ENCODE data around the gene SLC22A5.
A peak's percentile ranks its signal among the peaks of the same experiment; 100 is the strongest.
"Not testable (repeated sequence)": the region's sequence is repeated elsewhere in the genome, so short reads cannot be mapped to it uniquely, and the experiment has no call there.

The SLC22A5 gene

DNA sequence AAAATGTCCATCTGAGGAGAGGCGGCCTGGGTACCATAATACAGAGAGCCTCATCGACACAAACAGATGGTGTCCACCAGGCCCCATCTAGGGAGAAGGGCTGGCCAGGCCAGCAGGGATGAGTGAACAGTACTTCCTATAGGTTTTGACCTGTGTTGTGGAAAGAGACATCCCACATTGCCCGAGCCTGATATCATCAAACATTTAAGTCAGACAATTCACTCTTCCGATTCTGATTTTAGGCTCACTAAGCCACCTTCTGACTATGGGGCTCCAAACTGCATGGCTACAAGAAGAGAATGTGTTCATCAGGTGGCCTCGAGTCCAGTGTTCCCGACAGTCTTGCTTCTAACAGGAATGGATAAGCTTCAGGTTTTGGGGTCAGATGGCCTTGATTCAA is 38.9 kb downstream of the SLC22A5 start:
- Histone ChIP-seq H3K9me3 (ENCODE audit: control insufficient read depth in 2 of 2, low read length in 2 of 2) (no peaks in the 10 kb centered on the region), H3K4me1 (ENCODE audit: control insufficient read depth in 2 of 2, insufficient read depth in 2 of 2, low read length in 2 of 2) (peaks cover 20 to 24% of the 10 kb centered on the region in 2 donors), H3K27ac (ENCODE audit: low read depth in 2 of 2, low read length in 2 of 2) (peak overlapping the region in 1 of 2 donors; percentile 7), H3K36me3 (ENCODE audit: control insufficient read depth in 2 of 2, insufficient read depth in 2 of 2, low read length in 2 of 2) (no peaks in the 10 kb centered on the region), H3K4me3 (ENCODE audit: low read length in 2 of 2) (no peak overlapping the region), H3K9ac (ENCODE audit: low read depth in 1 of 2, low read length in 2 of 2) (no peak overlapping the region), H3K27me3 (ENCODE audit: control insufficient read depth in 2 of 2, insufficient read depth in 2 of 2, low read length in 2 of 2) (no peaks in the 10 kb centered on the region)

GRCh38 chr5:132408965-132409364 is 39.5 kb downstream of the SLC22A5 start:
- Histone ChIP-seq H3K4me1 (ENCODE audit: control insufficient read depth in 2 of 2, insufficient read depth in 2 of 2, low read length in 2 of 2) (peaks cover 24 to 25% of the 10 kb centered on the region in 2 donors), H3K27ac (ENCODE audit: low read depth in 2 of 2, low read length in 2 of 2) (peak overlapping the region in 1 of 2 donors; percentile 99)

DNA sequence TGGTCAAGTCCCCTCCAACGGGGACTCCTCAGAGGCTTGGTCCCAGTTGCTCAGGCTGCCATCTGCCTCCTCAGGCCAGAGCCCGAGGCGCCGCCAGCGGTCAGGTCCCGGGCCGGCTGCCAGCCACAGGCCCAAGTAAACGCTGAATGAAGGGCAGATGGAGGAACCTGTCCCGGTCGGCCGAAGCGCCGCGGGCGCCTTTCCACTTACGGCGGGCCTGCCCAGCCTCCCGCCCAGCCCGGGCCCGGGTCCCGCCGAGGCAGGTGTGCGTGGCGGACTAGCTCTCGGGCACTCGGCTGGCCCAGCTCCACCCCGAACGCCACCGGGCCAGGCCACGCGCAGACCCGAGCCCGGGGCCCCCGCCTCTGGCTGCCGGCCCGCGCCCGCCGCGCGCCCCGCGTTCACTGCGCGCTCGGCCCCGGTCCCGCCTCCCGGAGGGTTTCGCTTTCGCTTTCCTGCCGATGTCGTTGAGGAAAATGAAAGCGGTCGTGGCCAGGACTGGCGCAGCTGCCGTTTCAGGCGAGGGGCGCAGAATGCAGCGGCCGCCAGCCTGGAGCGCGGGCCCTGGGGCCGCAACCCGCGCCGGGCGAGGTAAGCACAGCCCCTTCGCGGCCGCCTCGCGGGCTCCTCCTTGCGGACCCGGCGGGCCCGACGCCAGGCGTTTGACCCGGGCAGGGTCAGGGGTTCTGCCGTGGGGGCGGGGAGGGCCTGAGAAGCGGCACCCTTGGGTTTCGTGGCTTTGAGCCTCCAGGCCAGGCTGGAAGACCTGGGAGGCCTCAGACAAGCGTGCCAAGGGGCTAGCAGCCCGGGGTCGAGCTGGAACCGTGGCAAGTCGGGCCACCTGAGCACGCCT is 41.2 kb downstream of the SLC22A5 start:
- Histone ChIP-seq H3K27me3 (ENCODE audit: control insufficient read depth in 2 of 2, insufficient read depth in 2 of 2, low read length in 2 of 2) (no peaks in the 10 kb centered on the region), H3K4me1 (ENCODE audit: control insufficient read depth in 2 of 2, insufficient read depth in 2 of 2, low read length in 2 of 2) (peaks cover 36 to 41% of the 10 kb centered on the region in 2 donors), H3K9me3 (ENCODE audit: control insufficient read depth in 2 of 2, low read length in 2 of 2) (no peaks in the 10 kb centered on the region), H3K36me3 (ENCODE audit: control insufficient read depth in 2 of 2, insufficient read depth in 2 of 2, low read length in 2 of 2) (no peaks in the 10 kb centered on the region), H3K9ac (ENCODE audit: low read depth in 1 of 2, low read length in 2 of 2) (peak overlapping the region; percentile 95 to 100), H3K27ac (ENCODE audit: low read depth in 2 of 2, low read length in 2 of 2) (peak overlapping the region; percentile 99), H3K4me3 (ENCODE audit: low read length in 2 of 2) (peak overlapping the region; percentile 79 to 94)

More at GRCh38 chr5:132408965-132409364, 39.5 kb downstream of the SLC22A5 start:
- Histone ChIP-seq H3K27me3 (ENCODE audit: control insufficient read depth in 2 of 2, insufficient read depth in 2 of 2, low read length in 2 of 2) (no peaks in the 10 kb centered on the region), H3K36me3 (ENCODE audit: control insufficient read depth in 2 of 2, insufficient read depth in 2 of 2, low read length in 2 of 2) (no peaks in the 10 kb centered on the region), H3K9ac (ENCODE audit: low read depth in 1 of 2, low read length in 2 of 2) (no peak overlapping the region), H3K4me3 (ENCODE audit: low read length in 2 of 2) (no peak overlapping the region), H3K9me3 (ENCODE audit: control insufficient read depth in 2 of 2, low read length in 2 of 2) (no peaks in the 10 kb centered on the region)

DNA sequence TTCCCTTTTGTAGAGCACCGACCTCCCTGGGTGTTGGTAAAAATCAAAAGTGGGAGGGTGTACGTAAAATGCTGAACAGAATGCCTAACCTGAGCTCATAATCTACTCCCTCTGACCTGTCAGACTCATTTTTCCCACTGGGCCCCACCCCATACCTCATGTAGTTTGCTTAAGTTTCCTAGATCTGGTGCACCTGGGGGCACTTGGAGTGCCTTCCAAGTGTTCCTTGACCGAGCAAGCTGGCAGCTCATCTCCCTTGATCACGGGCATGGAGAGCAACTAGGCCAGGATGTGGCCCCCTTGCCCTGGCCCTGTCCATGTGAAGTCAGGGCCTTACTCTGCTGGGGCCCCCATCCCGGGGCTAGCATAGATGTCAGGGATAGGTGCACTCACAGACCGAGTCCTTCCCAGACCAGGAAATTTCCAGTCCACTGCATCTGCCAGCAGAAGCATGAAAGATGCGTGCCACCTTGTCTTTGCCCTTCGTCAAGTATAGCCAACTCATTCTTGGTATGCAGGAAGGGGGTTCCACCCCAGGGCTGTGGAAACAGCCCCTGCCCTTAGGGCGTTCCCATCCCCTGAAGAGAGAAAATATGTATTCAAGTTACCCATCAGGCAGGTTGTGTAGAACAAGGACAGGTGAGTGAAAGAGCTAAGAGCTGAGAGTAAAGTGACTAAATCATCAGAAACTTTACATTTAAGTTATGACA is 41.9 kb downstream of the SLC22A5 start:
- peaks cover 38 to 44% of the 10 kb centered on the region in 2 donors for H3K4me1 ChIP-seq (ENCODE audit: control insufficient read depth in 2 of 2, insufficient read depth in 2 of 2, low read length in 2 of 2)
- H3K4me3 ChIP-seq (ENCODE audit: low read length in 2 of 2), result peak overlapping the region; percentile 79 to 94
- peak overlapping the region; percentile 95 to 100 for H3K9ac ChIP-seq (ENCODE audit: low read depth in 1 of 2, low read length in 2 of 2)
- no peaks in the 10 kb centered on the region for H3K36me3 ChIP-seq (ENCODE audit: control insufficient read depth in 2 of 2, insufficient read depth in 2 of 2, low read length in 2 of 2)
- no peaks in the 10 kb centered on the region for H3K9me3 ChIP-seq (ENCODE audit: control insufficient read depth in 2 of 2, low read length in 2 of 2)
- no peaks in the 10 kb centered on the region for H3K27me3 ChIP-seq (ENCODE audit: control insufficient read depth in 2 of 2, insufficient read depth in 2 of 2, low read length in 2 of 2)
- peak overlapping the region; percentile 99 for H3K27ac ChIP-seq (ENCODE audit: low read depth in 2 of 2, low read length in 2 of 2)

DNA sequence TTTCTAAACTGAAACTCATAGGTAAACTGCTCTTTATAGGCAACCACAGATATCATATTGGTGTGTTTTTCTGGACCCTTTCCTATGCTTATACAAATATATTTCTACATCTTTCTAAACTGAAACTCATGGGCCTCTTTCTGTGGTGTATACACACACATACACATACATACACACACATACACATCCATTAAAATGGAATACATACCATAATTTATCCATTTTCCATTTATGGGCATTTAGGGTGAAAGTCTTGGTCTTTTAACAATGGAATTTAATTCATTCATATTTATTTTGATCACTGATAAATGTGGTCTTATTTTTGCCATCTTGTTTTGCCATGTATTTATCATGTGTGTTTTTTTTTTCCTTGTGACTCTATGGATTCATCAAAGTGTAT is 44.1 kb downstream of the SLC22A5 start:
- Histone ChIP-seq H3K27ac (ENCODE audit: low read depth in 2 of 2, low read length in 2 of 2) (peak overlapping the region; percentile 70 to 99), H3K4me1 (ENCODE audit: control insufficient read depth in 2 of 2, insufficient read depth in 2 of 2, low read length in 2 of 2) (peaks cover 48 to 54% of the 10 kb centered on the region in 2 donors), H3K9ac (ENCODE audit: low read depth in 1 of 2, low read length in 2 of 2) (peak overlapping the region in 1 of 2 donors; percentile 95), H3K4me3 (ENCODE audit: low read length in 2 of 2) (peak overlapping the region in 1 of 2 donors; percentile 22), H3K27me3 (ENCODE audit: control insufficient read depth in 2 of 2, insufficient read depth in 2 of 2, low read length in 2 of 2) (no peaks in the 10 kb centered on the region), H3K36me3 (ENCODE audit: control insufficient read depth in 2 of 2, insufficient read depth in 2 of 2, low read length in 2 of 2) (peaks cover 0 to 4% of the 10 kb centered on the region in 2 donors), H3K9me3 (ENCODE audit: control insufficient read depth in 2 of 2, low read length in 2 of 2) (no peaks in the 10 kb centered on the region)

- peak overlapping the region; percentile 49 to 53 for H3K9ac ChIP-seq (ENCODE audit: low read depth in 1 of 2, low read length in 2 of 2)
- H3K4me1 ChIP-seq (ENCODE audit: control insufficient read depth in 2 of 2, insufficient read depth in 2 of 2, low read length in 2 of 2), result peaks cover 44 to 56% of the 10 kb centered on the region in 2 donors
- peak overlapping the region; percentile 70 to 77 for H3K27ac ChIP-seq (ENCODE audit: low read depth in 2 of 2, low read length in 2 of 2)
- H3K4me3 ChIP-seq (ENCODE audit: low read length in 2 of 2), result peak overlapping the region; percentile 6 to 49
- no peaks in the 10 kb centered on the region for H3K27me3 ChIP-seq (ENCODE audit: control insufficient read depth in 2 of 2, insufficient read depth in 2 of 2, low read length in 2 of 2)
- peaks cover 0 to 5% of the 10 kb centered on the region in 2 donors for H3K36me3 ChIP-seq (ENCODE audit: control insufficient read depth in 2 of 2, insufficient read depth in 2 of 2, low read length in 2 of 2)
- no peaks in the 10 kb centered on the region for H3K9me3 ChIP-seq (ENCODE audit: control insufficient read depth in 2 of 2, low read length in 2 of 2)
These were observed 45.3 kb downstream of the SLC22A5 start for GRCh38 chr5:132414634-132415378.

GRCh38 chr5:132415516-132415915 is 46.0 kb downstream of the SLC22A5 start:
- H3K9ac ChIP-seq (ENCODE audit: low read depth in 1 of 2, low read length in 2 of 2), result peak overlapping the region in 1 of 2 donors; percentile 53
- peaks cover 45 to 59% of the 10 kb centered on the region in 2 donors for H3K4me1 ChIP-seq (ENCODE audit: control insufficient read depth in 2 of 2, insufficient read depth in 2 of 2, low read length in 2 of 2)
- H3K27ac ChIP-seq (ENCODE audit: low read depth in 2 of 2, low read length in 2 of 2), result peak overlapping the region; percentile 70 to 77
- peaks cover 5 to 10% of the 10 kb centered on the region in 2 donors for H3K36me3 ChIP-seq (ENCODE audit: control insufficient read depth in 2 of 2, insufficient read depth in 2 of 2, low read length in 2 of 2)
- H3K27me3 ChIP-seq (ENCODE audit: control insufficient read depth in 2 of 2, insufficient read depth in 2 of 2, low read length in 2 of 2); H3K9me3 ChIP-seq (ENCODE audit: control insufficient read depth in 2 of 2, low read length in 2 of 2): not testable (repeated sequence)
- peak overlapping the region in 1 of 2 donors; percentile 49 for H3K4me3 ChIP-seq (ENCODE audit: low read length in 2 of 2)

- Histone ChIP-seq H3K4me3 (ENCODE audit: low read length in 2 of 2) (no peak overlapping the region), H3K9me3 (ENCODE audit: control insufficient read depth in 2 of 2, low read length in 2 of 2) (no peaks in the 10 kb centered on the region), H3K9ac (ENCODE audit: low read depth in 1 of 2, low read length in 2 of 2) (no peak overlapping the region), H3K27me3 (ENCODE audit: control insufficient read depth in 2 of 2, insufficient read depth in 2 of 2, low read length in 2 of 2) (no peaks in the 10 kb centered on the region), H3K36me3 (ENCODE audit: control insufficient read depth in 2 of 2, insufficient read depth in 2 of 2, low read length in 2 of 2) (peaks cover 8 to 14% of the 10 kb centered on the region in 2 donors), H3K27ac (ENCODE audit: low read depth in 2 of 2, low read length in 2 of 2) (peak overlapping the region; percentile 49 to 52), H3K4me1 (ENCODE audit: control insufficient read depth in 2 of 2, insufficient read depth in 2 of 2, low read length in 2 of 2) (peaks cover 51 to 65% of the 10 kb centered on the region in 2 donors)
These were observed 46.9 kb downstream of the SLC22A5 start for GRCh38 chr5:132416306-132417009.

GRCh38 chr5:132417010-132417439 is 47.5 kb downstream of the SLC22A5 start:
- no peak overlapping the region for H3K4me3 ChIP-seq (ENCODE audit: low read length in 2 of 2)
- H3K4me1 ChIP-seq (ENCODE audit: control insufficient read depth in 2 of 2, insufficient read depth in 2 of 2, low read length in 2 of 2), result peaks cover 52 to 63% of the 10 kb centered on the region in 2 donors
- H3K9ac ChIP-seq (ENCODE audit: low read depth in 1 of 2, low read length in 2 of 2), result no peak overlapping the region
- H3K36me3 ChIP-seq (ENCODE audit: control insufficient read depth in 2 of 2, insufficient read depth in 2 of 2, low read length in 2 of 2), result peaks cover 8 to 14% of the 10 kb centered on the region in 2 donors
- no peaks in the 10 kb centered on the region for H3K9me3 ChIP-seq (ENCODE audit: control insufficient read depth in 2 of 2, low read length in 2 of 2)
- peak overlapping the region; percentile 49 to 52 for H3K27ac ChIP-seq (ENCODE audit: low read depth in 2 of 2, low read length in 2 of 2)
- H3K27me3 ChIP-seq (ENCODE audit: control insufficient read depth in 2 of 2, insufficient read depth in 2 of 2, low read length in 2 of 2), result no peaks in the 10 kb centered on the region
